GM12874 (cell line): ENCODE measurements around the gene TPP1.

Source experiments
- TF ChIP-seq, protein P1 (sequence below): IDR thresholded peaks from 2 replicates; pipeline ENCODE4 v1.5.1; 2011; ENCODE audit warnings: low read depth, mild to moderate bottlenecking, control low read depth, low read length, moderate library complexity; ENCODE audit not compliant: insufficient read depth

The TPP1 gene

DNA sequence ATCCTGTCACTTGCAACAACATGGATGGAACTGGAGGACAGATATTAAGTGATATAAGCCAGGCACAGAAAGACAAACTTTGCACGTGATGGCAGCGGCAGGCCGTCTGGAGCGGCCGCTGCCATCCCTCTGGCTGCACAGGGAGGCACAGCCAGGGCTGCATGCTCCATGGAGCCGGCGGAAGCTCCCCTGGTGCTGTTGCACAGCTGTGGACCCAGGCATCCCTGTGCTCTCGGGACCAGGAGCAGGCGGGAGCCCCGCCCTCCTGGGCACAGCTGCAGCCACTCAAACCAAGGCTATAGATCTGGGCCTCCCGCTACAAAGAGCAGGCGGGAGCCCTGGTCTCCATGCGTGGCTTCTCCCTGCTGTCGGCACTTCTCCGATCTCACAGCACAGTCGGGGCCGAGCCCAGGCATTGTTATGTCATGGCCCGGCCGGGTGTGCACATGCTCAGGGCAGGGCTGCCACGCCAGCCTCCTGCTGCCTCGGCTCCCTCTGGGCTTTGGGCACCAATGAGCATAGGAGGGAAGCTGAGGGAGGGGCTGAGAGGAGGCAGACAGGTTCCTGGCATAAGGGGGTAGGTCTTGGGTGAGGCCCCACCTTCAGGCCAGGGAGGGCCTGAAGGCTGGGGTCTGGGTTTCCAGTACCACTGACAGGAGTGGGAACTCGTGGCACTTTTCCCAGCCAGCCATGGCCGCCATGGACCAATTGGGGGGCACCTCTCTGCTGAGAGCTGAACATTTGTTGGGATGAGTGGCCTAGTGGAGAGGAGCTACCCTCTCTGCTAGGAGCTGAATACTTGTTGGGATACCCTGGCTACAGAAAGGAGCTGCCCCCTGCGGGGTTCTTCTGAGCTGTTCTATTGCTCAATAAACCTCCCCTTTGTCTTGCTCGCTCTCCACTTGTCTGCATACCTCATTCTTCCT is 32.5 kb downstream of the TPP1 start:
- TF ChIP-seq, protein P1, sequence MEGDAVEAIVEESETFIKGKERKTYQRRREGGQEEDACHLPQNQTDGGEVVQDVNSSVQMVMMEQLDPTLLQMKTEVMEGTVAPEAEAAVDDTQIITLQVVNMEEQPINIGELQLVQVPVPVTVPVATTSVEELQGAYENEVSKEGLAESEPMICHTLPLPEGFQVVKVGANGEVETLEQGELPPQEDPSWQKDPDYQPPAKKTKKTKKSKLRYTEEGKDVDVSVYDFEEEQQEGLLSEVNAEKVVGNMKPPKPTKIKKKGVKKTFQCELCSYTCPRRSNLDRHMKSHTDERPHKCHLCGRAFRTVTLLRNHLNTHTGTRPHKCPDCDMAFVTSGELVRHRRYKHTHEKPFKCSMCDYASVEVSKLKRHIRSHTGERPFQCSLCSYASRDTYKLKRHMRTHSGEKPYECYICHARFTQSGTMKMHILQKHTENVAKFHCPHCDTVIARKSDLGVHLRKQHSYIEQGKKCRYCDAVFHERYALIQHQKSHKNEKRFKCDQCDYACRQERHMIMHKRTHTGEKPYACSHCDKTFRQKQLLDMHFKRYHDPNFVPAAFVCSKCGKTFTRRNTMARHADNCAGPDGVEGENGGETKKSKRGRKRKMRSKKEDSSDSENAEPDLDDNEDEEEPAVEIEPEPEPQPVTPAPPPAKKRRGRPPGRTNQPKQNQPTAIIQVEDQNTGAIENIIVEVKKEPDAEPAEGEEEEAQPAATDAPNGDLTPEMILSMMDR, result no peak

DNA sequence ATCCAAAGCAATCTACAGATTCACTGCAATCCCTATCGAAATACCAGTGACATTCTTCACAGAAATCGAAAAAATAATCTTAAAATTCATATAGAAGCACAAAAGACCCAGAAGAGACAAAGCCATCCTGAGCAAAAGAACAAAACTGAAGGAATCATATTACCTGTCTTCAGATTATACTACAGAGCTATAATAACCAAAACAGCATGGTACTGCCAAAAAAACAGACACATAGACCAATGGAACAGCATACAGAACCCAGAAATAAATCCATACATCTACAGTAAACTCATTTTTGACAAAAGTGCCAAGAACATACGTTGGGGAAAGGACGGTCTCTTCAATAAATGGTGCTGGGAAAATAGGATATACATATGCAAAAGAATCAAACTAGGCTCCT is 34.7 kb downstream of the TPP1 start:
- TF ChIP-seq, protein P1, result no peak

DNA sequence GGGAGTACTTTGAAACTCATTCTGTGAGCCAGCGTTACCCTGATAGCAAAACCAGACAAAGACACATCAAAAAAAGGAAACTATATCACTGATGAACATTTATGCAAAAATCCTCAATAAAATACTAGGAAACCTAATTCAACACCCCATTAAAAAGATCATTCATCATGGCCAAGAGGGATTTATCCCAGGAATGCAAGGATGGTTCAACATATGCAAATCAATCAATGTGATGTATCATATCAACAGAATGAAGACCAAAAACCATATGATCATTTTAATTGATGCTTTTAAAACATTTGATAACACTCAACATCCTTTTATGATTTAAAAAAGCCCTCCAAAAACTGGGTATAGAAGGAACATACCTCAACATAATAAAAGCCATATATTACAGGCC is 35.6 kb downstream of the TPP1 start:
- TF ChIP-seq, protein P1, result no peak

DNA sequence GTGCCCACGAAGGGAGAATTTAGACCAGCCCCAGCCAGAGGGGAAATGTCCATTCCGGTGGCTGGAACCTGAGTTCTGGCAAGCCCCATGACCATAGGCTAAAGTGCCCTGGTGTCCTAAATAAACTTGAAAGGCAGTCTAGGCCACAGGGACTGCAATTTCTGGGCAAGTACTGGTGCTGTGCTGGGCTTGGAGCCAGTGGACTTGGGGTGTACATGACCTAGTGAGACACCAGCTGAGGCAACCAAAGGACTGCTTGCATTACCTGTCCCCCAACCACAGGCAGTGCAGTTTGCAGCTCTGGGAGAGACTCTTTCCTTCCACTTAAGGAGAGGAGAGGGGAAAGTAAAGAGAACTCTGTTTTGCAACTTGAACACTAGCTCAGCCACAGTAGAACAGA is 39.5 kb downstream of the TPP1 start:
- TF ChIP-seq, protein P1, result no peak

DNA sequence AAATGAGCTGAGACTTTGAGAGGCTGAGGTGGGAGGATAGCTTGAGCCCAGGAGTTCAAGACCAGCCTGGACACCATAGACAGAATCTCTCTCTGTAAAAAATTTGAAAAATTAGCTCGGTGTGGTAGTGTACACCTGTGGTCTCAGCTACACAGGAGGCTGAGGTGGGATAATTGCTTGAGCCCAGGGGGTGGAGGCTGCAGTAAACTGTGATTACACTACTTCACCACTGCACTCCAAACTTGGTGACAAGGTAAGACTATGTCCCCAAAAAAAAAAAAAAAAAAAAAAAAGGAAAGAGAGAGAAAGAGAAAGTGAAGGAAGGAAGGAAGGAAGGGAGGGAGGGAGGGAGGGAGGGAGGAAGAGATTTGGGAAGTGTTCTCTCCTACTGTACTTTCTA is 41.1 kb downstream of the TPP1 start:
- TF ChIP-seq, protein P1, result no peak

DNA sequence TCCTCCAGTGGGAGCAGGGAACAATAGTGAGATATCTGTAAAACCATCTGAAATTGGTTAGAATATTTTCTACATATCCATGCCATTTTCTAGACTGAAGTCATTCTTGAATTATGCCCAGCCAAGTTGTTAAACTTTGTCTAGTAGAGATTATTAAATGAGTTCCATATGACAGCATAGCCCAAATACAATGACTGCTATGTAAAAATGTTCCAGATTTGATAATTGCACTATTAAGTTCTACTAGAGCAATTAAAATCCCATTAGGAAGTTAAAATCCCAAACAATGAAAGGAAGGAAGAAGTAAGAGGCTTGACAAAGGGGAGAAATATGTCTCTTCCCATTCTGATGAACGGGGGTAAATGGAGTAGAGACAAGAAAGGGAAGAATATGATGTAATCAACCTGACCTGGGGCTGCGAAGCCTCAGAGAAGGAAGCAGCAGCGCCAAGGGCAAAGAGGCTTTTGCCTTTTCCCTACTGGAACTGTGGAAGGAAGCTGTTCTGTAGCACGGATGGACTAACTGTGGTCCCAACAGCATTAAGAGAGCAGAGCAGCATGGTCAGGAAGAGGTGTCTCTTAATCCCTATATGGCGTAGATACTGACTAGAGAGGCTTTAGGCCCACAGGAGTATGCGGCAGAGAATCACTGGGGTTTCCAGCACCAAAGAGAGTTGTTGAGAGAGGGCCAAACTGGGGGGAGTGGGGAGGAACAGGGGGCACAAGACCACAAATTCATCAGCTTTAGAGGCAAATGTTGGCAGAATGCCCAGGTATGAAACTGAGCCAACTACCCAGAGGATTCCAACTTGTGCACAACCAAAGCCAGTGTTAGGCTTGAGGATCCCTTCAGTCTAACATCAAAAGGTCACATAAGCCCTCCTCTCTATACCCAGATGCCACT is 42.5 kb downstream of the TPP1 start:
- TF ChIP-seq, protein P1, result no peak
